HepG2 (cell line): ENCODE results near the gene BBS1. TPM values are rescaled to one million over a fixed set of nuclear protein-coding genes. Genes with fewer than 3 reads are reported as not detected.
A peak's percentile ranks its signal among the peaks of the same experiment; 100 is the strongest.

Source experiments
- ARNT2 ChIP-seq: sonication (generic); formaldehyde crosslinking; IDR thresholded peaks from 2 replicates; pipeline ENCODE4 v1.8.0; 2022; ENCODE audit warnings: mild to moderate bottlenecking, low read depth, missing genetic modification reagents, moderate library complexity
- BHLHE40 ChIP-seq: IDR thresholded peaks from 2 replicates; pipeline ENCODE4 v1.6.1; 2011; ENCODE audit warnings: low read length, improper control_type of control experiment
- CERS6 ChIP-seq: sonication (generic); formaldehyde crosslinking; IDR thresholded peaks from 2 replicates; pipeline ENCODE4 v1.5.0; 2020; ENCODE audit warnings: missing genetic modification reagents
- GATA4 ChIP-seq: sonication (generic); IDR thresholded peaks from 2 replicates; pipeline ENCODE4 v1.6.1; 2016; ENCODE audit warnings: antibody characterized with exemption, low read depth, borderline replicate concordance
- JDP2 ChIP-seq: sonication (generic); formaldehyde crosslinking; IDR thresholded peaks from 2 replicates; pipeline ENCODE4 v1.8.1; 2022; ENCODE audit warnings: missing genetic modification reagents, borderline replicate concordance
- KDM3A ChIP-seq: IDR thresholded peaks from 2 replicates; pipeline ENCODE4 v1.6.1; 2018; ENCODE audit warnings: low read depth, missing compliant biosample characterization
- LBX2 ChIP-seq: sonication (generic); formaldehyde crosslinking; IDR thresholded peaks from 2 replicates; pipeline ENCODE4 v1.5.0; 2020; ENCODE audit warnings: missing genetic modification reagents, mild to moderate bottlenecking, borderline replicate concordance
- POLR2AphosphoS5 ChIP-seq: IDR thresholded peaks from 2 replicates; pipeline ENCODE4 v1.6.1; 2012; ENCODE audit warnings: low read depth, low read length
- REPIN1 ChIP-seq: sonication (generic); formaldehyde crosslinking; IDR thresholded peaks from 2 replicates; pipeline ENCODE4 v1.8.0; 2022; ENCODE audit warnings: missing genetic modification reagents, low read depth, mild to moderate bottlenecking, borderline replicate concordance
- SAP130 ChIP-seq: IDR thresholded peaks from 2 replicates; pipeline ENCODE4 v1.6.1; 2016; ENCODE audit warnings: low read depth
- SNRNP70 ChIP-seq: fragments of 200-400 bp; formaldehyde crosslinking; IDR thresholded peaks from 2 replicates; pipeline ENCODE4 v1.6.1; 2017; ENCODE audit warnings: mild to moderate bottlenecking, low read depth, low read length, moderate library complexity
- SOX13 ChIP-seq, 3 experiments: fragments of 450-650 bp in 1 of 3; sonication (generic) in 1 of 3; formaldehyde crosslinking in 1 of 3; IDR thresholded peaks in 2 of 3; conservative IDR thresholded peaks in 1 of 3; 2 replicates each; pipeline versions ENCODE4 v1.5.0 to v1.6.1; 2016 to 2020; ENCODE audit warnings: antibody characterized with exemption in 1 of 3, mild to moderate bottlenecking in 1 of 3, missing compliant biosample characterization in 1 of 3, missing genetic modification reagents in 1 of 3, moderate library complexity in 1 of 3
- SP2 ChIP-seq: sonication (generic); formaldehyde crosslinking; IDR thresholded peaks from 2 replicates; pipeline ENCODE4 v1.5.1; 2020; ENCODE audit warnings: mild to moderate bottlenecking, missing genetic modification reagents
- SRSF9 ChIP-seq: fragments of 200-400 bp; formaldehyde crosslinking; IDR thresholded peaks from 2 replicates; pipeline ENCODE4 v1.6.1; 2018; ENCODE audit warnings: borderline replicate concordance, mild to moderate bottlenecking, low read depth, low read length; ENCODE audit not compliant: insufficient read depth, poor library complexity, severe bottlenecking
- TOE1 ChIP-seq: sonication (generic); formaldehyde crosslinking; IDR thresholded peaks from 2 replicates; pipeline ENCODE4 v1.4.0; 2020; ENCODE audit warnings: mild to moderate bottlenecking, missing genetic modification reagents
- TOPORS ChIP-seq: sonication (generic); formaldehyde crosslinking; IDR thresholded peaks from 2 replicates; pipeline ENCODE4 v1.8.0; 2023; ENCODE audit warnings: mild to moderate bottlenecking, missing genetic modification reagents
- ZBTB25 ChIP-seq: IDR thresholded peaks from 2 replicates; pipeline ENCODE4 v1.6.1; 2018; ENCODE audit warnings: missing genetic modification reagents
- ZBTB7B ChIP-seq: sonication (generic); formaldehyde crosslinking; IDR thresholded peaks from 2 replicates; pipeline ENCODE4 v1.4.0; 2020; ENCODE audit warnings: missing genetic modification reagents
- ZNF101 ChIP-seq: sonication (generic); formaldehyde crosslinking; IDR thresholded peaks from 2 replicates; pipeline ENCODE4 v1.4.0; 2020; ENCODE audit warnings: mild to moderate bottlenecking, low read depth, missing genetic modification reagents, borderline replicate concordance
- ZNF207 ChIP-seq: fragments of 450-650 bp; IDR thresholded peaks from 2 replicates; pipeline ENCODE4 v1.6.1; 2016; ENCODE audit warnings: antibody characterized with exemption, borderline replicate concordance
- ZNF234 ChIP-seq: sonication (generic); formaldehyde crosslinking; conservative IDR thresholded peaks from 2 replicates; pipeline ENCODE4 v1.5.1; 2020; ENCODE audit warnings: mild to moderate bottlenecking, missing genetic modification reagents
- ZNF263 ChIP-seq: sonication (generic); formaldehyde crosslinking; IDR thresholded peaks from 2 replicates; pipeline ENCODE4 v1.4.0; 2020; ENCODE audit warnings: missing genetic modification reagents
- ZNF282 ChIP-seq: fragments of 450-650 bp; IDR thresholded peaks from 2 replicates; pipeline ENCODE4 v1.6.1; 2018; ENCODE audit not compliant: partially characterized antibody
- ZNF704 ChIP-seq: sonication (generic); formaldehyde crosslinking; IDR thresholded peaks from 2 replicates; pipeline ENCODE4 v1.8.1; 2023; ENCODE audit warnings: mild to moderate bottlenecking, inconsistent platforms, moderate library complexity, missing genetic modification reagents, borderline replicate concordance
- polyA plus RNA-seq, 8 experiments: library from polyadenylated mRNA; depleted of rRNA in 3 of 8; stranded (reverse) in 7 of 8; unstranded in 1 of 8; fragments of >200 nt; fragmentation: Illumina TruSeq in 4 of 8; extraction: Trizol in 4 of 8; gene quantifications; 2 replicates each; pipeline versions ENCODE4 v1.2.1 to v1.2.3, GENCODE V29; 2011 to 2016; ENCODE audit warnings: low read depth in 4 of 8, missing spikeins in 1 of 8, mixed read lengths in 1 of 8; ENCODE audit not compliant: insufficient read depth in 1 of 8
- total RNA-seq, 5 experiments: library from RNA; depleted of rRNA; stranded (reverse); fragments of >200 nt; fragmentation: Illumina TruSeq; extraction: Trizol; gene quantifications; 2 replicates each; pipeline ENCODE4 v1.2.3, GENCODE V29; 2016; ENCODE audit warnings: low read depth in 1 of 5

BBS1 gene
- total and polyA plus RNA-seq, 2 of the 13 experiments (the other 11 are each of a cell fraction or from before 2014, with no cell fraction given) = 11.7 to 14.1 TPM

- TF ChIP-seq SOX13 (IDR thresholded peaks at IDR 0.05) (no peak), SOX13 (CRISPR knock-in tag; conservative IDR thresholded peaks at IDR 0.05 in 1 of 2, IDR thresholded peaks at IDR 0.05 in 1 of 2) (no peak), ZBTB25 (CRISPR knock-in tag) (no peak), ZNF282 (no peak), POLR2AphosphoS5 (no peak), ZNF704 (CRISPR knock-in tag) (no peak), LBX2 (no peak), KDM3A (CRISPR knock-in tag) (no peak), ZNF234 (no peak), SP2 (no peak), SRSF9 (no peak), REPIN1 (CRISPR knock-in tag) (no peak), SAP130 (CRISPR knock-in tag) (no peak), TOPORS (CRISPR knock-in tag) (no peak), SNRNP70 (no peak), ZBTB7B (CRISPR knock-in tag) (0 out of 2 replicates have a peak, but pooled peaks have one; percentile 50), CERS6 (no peak), ZNF263 (CRISPR knock-in tag) (0 out of 2 replicates have a peak, but pooled peaks have one; percentile 32), ARNT2 (no peak; the same call in 1 of the 2 replicates), JDP2 (CRISPR knock-in tag) (no peak), ZNF101 (CRISPR knock-in tag) (no peak), BHLHE40 (no peak), ZNF207 (no peak), TOE1 (CRISPR knock-in tag) (no peak), GATA4 (no peak)
These were observed 68.7 kb downstream of the BBS1 start (continued) for GRCh38 chr11:66579017-66579606.
